ENCODE data around the gene GNGT2.
"Not testable (repeated sequence)": the region's sequence is repeated elsewhere in the genome, so short reads cannot be mapped to it uniquely, and the experiment has no call there.

GNGT2 gene

GRCh38 chr17:49187301-49187700 lies 23.1 kb downstream of the GNGT2 start:
- H3K9ac ChIP-seq (ENCODE audit: low read depth, low read length) = no peak overlapping the region
- no peak for DNase-seq
- ATAC-seq (ENCODE audit: insufficient read depth, low read depth) = no peak
- H3K27me3 ChIP-seq (ENCODE audit: insufficient read depth, low read length, poor library complexity) = no peaks in the 10 kb centered on the region
- peaks cover 18% of the 10 kb centered on the region for H3K9me3 ChIP-seq (ENCODE audit: insufficient read depth, low read length, severe bottlenecking)
- H3K79me2 ChIP-seq (ENCODE audit: insufficient read depth, low read length) = no peaks in the 10 kb centered on the region
- H4K20me1 ChIP-seq (ENCODE audit: insufficient read depth, low read length) = no peaks in the 10 kb centered on the region
- peaks cover 13% of the 10 kb centered on the region for H3K4me1 ChIP-seq (ENCODE audit: insufficient read depth, low read length)
- no peaks in the 10 kb centered on the region for H3K36me3 ChIP-seq (ENCODE audit: insufficient read depth, low read length)
- no peak overlapping the region for H3K27ac ChIP-seq (ENCODE audit: low read length)
- TF ChIP-seq EZH2 (IDR thresholded peaks at IDR 0.05; ENCODE audit: borderline replicate concordance, low read depth, low read length, severe bottlenecking) (no peak), CTCF (IDR thresholded peaks at IDR 0.05; ENCODE audit: borderline replicate concordance, extremely low read depth, low read length, poor library complexity, severe bottlenecking) (no peak)
- H3K4me2 ChIP-seq (ENCODE audit: insufficient read depth, low read length) = no peak overlapping the region
- no peak overlapping the region for H3K4me3 ChIP-seq (ENCODE audit: low read depth in 1 of 2, low read length in 2 of 2)
- no peak overlapping the region for H2AFZ ChIP-seq (ENCODE audit: low read depth, low read length)

- not testable (repeated sequence) for H3K79me2 ChIP-seq (ENCODE audit: insufficient read depth, low read length); H3K36me3 ChIP-seq (ENCODE audit: insufficient read depth, low read length); DNase-seq; H3K9ac ChIP-seq (ENCODE audit: low read depth, low read length); H2AFZ ChIP-seq (ENCODE audit: low read depth, low read length); H3K4me3 ChIP-seq (ENCODE audit: low read depth in 1 of 2, low read length in 2 of 2); H4K20me1 ChIP-seq (ENCODE audit: insufficient read depth, low read length); H3K4me1 ChIP-seq (ENCODE audit: insufficient read depth, low read length); H3K27me3 ChIP-seq (ENCODE audit: insufficient read depth, low read length, poor library complexity); H3K27ac ChIP-seq (ENCODE audit: low read length); H3K4me2 ChIP-seq (ENCODE audit: insufficient read depth, low read length); ATAC-seq (ENCODE audit: insufficient read depth, low read depth)
- peaks cover 18% of the 10 kb centered on the region for H3K9me3 ChIP-seq (ENCODE audit: insufficient read depth, low read length, severe bottlenecking)
Measured at GRCh38 chr17:49185381-49185780, 25.0 kb downstream of the GNGT2 start.

- H3K9ac ChIP-seq (ENCODE audit: low read depth, low read length) = not testable (repeated sequence)
Measured at GRCh38 chr17:49184522-49184921, 25.9 kb downstream of the GNGT2 start.

GRCh38 chr17:49183801-49184200 lies 26.6 kb downstream of the GNGT2 start:
- no peak overlapping the region for H2AFZ ChIP-seq (ENCODE audit: low read depth, low read length)
- no peaks in the 10 kb centered on the region for H3K36me3 ChIP-seq (ENCODE audit: insufficient read depth, low read length)
- H3K4me3 ChIP-seq (ENCODE audit: low read depth in 1 of 2, low read length in 2 of 2) = no peak overlapping the region
- H3K9ac ChIP-seq (ENCODE audit: low read depth, low read length) = no peak overlapping the region
- peaks cover 18% of the 10 kb centered on the region for H3K9me3 ChIP-seq (ENCODE audit: insufficient read depth, low read length, severe bottlenecking)
- DNase-seq (no peak), ATAC-seq (ENCODE audit: insufficient read depth, low read depth) (no peak)
- H3K4me2 ChIP-seq (ENCODE audit: insufficient read depth, low read length) = no peak overlapping the region
- TF ChIP-seq EZH2 (IDR thresholded peaks at IDR 0.05; ENCODE audit: borderline replicate concordance, low read depth, low read length, severe bottlenecking) = no peak
- TF ChIP-seq CTCF (IDR thresholded peaks at IDR 0.05; ENCODE audit: borderline replicate concordance, extremely low read depth, low read length, poor library complexity, severe bottlenecking) = no peak
- no peaks in the 10 kb centered on the region for H3K27me3 ChIP-seq (ENCODE audit: insufficient read depth, low read length, poor library complexity)
- H3K4me1 ChIP-seq (ENCODE audit: insufficient read depth, low read length) = no peaks in the 10 kb centered on the region
- H3K79me2 ChIP-seq (ENCODE audit: insufficient read depth, low read length) = no peaks in the 10 kb centered on the region
- H4K20me1 ChIP-seq (ENCODE audit: insufficient read depth, low read length) = no peaks in the 10 kb centered on the region
- no peak overlapping the region for H3K27ac ChIP-seq (ENCODE audit: low read length)

More at GRCh38 chr17:49184522-49184921, 25.9 kb downstream of the GNGT2 start:
- ATAC-seq (ENCODE audit: insufficient read depth, low read depth); H3K4me1 ChIP-seq (ENCODE audit: insufficient read depth, low read length); DNase-seq; H3K27ac ChIP-seq (ENCODE audit: low read length); H2AFZ ChIP-seq (ENCODE audit: low read depth, low read length); H4K20me1 ChIP-seq (ENCODE audit: insufficient read depth, low read length); H3K36me3 ChIP-seq (ENCODE audit: insufficient read depth, low read length); H3K4me3 ChIP-seq (ENCODE audit: low read depth in 1 of 2, low read length in 2 of 2); H3K79me2 ChIP-seq (ENCODE audit: insufficient read depth, low read length); H3K4me2 ChIP-seq (ENCODE audit: insufficient read depth, low read length); H3K27me3 ChIP-seq (ENCODE audit: insufficient read depth, low read length, poor library complexity): not testable (repeated sequence)
- peaks cover 18% of the 10 kb centered on the region for H3K9me3 ChIP-seq (ENCODE audit: insufficient read depth, low read length, severe bottlenecking)
